HG02973 (cell line): ENCODE measurements around the gene PTGES2.

ENCODE experiments used
- ATAC-seq: cut with Tn5 transposase; IDR thresholded peaks from one replicate; pipeline ENCODE4 v1.9.1; 2021; ENCODE audit warnings: moderate library complexity; ENCODE audit not compliant: unreplicated experiment

PTGES2 gene

DNA sequence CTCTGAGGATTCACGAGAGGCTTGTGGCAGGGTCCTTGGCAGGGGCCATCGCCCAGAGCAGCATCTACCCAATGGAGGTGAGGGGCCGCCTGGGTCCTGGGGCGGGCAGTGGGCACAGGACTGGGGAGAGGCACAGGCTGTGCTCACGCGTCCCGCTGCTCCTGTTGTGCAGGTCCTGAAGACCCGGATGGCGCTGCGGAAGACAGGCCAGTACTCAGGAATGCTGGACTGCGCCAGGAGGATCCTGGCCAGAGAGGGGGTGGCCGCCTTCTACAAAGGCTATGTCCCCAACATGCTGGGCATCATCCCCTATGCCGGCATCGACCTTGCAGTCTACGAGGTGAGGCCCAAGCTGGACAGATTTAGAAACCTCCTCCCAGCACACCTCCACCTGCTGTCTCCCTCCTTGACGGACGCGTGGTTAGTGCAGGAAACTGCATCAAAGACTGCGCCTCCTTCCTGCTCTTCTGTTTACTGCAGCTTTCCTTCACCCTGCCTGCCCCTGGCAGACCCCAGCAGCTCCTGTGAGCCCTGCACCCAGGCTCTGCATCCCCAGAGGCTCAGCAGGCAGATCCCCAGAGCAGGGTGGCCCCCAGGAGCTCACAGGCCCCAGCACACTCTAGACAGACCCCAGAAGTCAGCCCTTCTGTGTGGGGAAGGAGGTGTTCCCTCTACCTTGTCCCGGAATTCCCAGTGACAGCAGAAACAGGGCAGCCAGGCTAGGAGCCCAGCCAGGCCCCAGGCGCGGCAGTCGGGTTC, 21.2 kb downstream of the PTGES2 start:
- ATAC-seq: no peak

DNA sequence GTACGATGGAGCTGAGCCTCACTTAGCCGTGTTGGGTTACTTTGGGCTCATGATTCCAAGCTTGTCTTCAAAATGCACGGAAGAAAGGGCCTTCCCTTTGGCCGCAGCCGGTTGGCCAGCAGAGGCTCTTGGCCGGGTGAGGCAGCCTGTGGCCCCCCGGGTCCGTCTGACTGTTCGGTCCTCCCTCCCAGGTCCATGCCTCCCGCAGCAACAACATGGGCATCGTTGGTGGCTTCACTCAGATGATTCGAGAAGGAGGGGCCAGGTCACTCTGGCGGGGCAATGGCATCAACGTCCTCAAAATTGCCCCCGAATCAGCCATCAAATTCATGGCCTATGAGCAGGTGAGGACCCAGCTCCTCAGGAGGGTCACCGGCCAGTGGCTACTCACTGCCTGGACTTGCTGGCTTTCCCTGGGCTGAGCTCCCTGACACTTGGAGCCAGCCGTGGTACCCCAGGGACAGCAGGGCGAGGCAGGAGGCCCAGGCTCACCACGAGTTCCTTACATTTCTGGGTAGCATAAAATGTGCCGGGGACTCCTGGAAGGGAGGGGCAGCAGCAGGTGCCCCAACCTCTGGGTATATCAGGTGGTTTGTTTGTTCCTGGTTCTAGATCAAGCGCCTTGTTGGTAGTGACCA, 21.9 kb downstream of the PTGES2 start:
- no peak for ATAC-seq

- ATAC-seq: no peak
Measured at GRCh38 chr9:128104171-128104618, 23.3 kb downstream of the PTGES2 start.

DNA sequence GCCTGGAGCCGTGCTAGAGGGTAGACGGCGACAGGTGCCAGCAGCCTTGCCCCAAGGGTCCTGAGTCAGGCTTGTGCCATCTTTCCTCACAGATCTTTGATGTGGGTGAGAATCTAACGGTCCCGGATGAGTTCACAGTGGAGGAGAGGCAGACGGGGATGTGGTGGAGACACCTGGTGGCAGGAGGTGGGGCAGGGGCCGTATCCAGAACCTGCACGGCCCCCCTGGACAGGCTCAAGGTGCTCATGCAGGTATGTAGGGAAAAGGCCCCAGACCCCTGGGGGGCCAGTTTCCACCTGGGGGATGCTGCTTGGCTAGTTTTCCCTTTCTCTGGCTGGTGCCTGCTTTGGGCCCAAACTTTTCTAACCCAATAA, 24.0 kb downstream of the PTGES2 start:
- no peak for ATAC-seq

GRCh38 chr9:128102861-128103588, 24.5 kb downstream of the PTGES2 start:
- no peak for ATAC-seq

DNA sequence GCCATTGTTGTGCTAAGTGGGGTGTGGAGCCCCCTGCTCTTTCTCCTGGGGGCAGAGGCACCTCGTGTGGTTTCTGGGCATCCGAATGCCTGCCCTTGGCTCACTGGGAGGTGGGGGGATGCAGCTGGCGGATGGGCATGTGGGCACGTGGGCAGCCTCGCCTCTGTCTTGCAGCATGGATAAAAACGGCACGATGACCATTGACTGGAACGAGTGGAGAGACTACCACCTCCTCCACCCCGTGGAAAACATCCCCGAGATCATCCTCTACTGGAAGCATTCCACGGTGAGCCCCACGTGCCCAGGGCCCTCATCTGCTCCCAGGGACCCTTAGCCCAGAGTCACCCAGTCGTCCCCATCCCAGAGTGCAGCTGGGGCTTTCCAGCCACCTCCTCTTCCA, 25.3 kb downstream of the PTGES2 start:
- no peak for ATAC-seq

- no peak for ATAC-seq
Measured at GRCh38 chr9:128101690-128102089, 25.8 kb downstream of the PTGES2 start.

- ATAC-seq: no peak
Measured at GRCh38 chr9:128101231-128101661, 26.3 kb downstream of the PTGES2 start.

DNA sequence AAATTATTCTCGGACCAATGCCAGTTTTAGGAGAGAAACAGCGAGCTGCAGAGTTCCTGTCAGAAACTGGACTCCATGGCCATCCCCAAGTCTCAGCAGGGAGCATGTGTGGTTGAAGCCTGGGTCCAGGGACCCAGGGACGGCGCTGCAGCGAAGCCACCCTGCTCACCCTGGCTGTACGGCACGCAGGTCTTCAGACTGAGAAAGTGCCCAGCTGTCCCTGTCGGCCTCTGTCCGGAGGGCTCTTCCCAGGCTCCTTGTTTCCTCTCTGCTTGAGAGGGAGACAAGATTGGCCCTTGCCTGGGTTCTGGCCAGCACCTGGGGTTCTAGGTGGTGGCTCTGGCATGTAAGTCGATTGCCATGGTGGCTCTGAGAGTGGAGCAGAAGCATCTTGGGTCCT, 26.9 kb downstream of the PTGES2 start:
- no peak for ATAC-seq

DNA sequence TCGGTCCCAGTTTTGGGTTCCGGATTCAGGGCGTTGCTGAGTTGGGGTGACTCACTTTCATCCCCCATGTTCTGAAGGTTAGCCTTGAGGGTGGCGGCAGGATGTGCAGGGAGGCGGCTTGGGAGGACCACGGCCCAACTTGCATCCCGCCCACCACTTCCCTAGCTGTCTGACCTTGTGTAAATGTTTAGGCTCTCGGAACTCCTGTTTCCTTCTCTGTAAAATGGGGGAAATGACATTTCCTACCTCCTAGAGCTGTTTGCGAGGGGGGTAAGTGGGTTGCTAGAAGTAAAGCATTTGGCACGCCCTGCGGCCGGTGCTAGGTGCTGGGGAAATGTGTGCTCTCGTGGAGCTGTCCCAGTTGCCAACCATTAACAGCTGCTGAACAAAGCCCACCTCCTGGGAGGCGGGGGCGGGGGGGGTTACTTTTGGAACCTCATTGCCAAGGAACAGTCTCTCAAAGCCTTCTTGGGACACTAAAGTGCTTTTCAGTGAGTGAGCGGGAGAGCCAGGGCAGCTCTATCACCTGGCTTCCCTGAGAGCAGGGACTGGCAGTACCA, 27.5 kb downstream of the PTGES2 start:
- no peak for ATAC-seq

DNA sequence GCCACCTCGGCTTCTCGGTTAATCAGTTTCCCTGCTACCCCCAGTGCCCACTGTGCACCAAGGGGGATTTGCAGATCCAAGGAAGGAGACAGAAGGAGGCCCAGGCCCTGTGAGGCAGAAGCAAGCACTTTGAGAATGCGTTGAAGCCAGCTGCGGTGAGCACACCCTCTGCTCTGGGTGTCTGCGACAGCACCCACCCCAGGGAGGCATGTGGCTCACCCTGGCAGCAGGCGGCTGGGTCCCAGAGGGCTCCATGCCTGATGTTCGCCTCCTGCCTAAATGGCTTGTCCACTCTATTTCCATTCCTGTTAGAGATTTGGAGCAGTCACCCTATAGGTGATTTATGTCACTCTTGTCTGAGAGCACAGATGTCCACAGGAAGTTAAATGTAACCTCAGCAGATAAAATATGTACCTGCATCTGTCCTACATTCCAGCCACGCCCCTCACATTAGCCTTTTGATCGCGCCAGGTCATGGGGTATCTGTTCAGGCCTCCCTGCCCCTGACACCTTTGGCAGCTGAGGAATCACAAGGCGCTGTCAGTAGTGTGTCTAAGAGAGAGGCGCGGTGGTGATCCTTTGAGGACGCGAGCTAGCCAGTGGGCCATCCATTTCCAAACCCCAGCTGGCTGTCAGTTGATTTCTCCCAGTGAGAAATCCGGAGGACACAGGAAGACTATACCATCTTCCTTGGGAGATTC, 28.1 kb downstream of the PTGES2 start:
- no peak for ATAC-seq

- ATAC-seq: no peak
Measured at GRCh38 chr9:128098297-128099230, 29.0 kb downstream of the PTGES2 start.

GRCh38 chr9:128097543-128098296, 29.8 kb downstream of the PTGES2 start:
- ATAC-seq: no peak

- ATAC-seq: no peak
Measured at GRCh38 chr9:128096616-128097536, 30.7 kb downstream of the PTGES2 start.

DNA sequence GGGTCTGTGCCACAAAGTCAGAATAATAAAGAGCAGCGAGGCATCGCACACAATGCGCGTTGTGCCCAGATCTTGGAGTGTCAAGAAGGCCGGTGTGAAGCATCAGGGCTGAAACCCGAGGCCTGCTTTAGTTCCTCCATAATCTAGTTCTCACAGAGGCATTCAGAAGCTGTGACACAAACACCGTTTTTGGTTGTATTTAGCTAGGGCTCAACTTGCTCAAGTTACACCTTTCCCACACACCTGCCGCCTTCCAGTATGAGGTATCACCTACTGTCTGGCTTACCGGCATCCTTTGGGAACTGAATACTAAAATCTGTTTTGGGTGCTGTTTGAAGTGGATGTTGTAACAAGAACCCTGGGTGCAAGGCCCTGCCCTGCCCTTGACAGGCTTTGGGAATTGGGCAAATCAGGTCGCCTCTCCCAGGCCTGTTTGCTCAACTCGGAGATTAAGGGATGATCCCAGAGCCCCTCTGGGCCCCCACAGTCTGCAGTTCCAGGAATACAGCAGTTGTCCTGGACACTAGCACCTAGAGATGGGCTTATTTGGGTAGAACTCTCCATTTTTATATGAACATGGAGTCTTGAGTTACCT, 32.5 kb downstream of the PTGES2 start:
- ATAC-seq: no peak

DNA sequence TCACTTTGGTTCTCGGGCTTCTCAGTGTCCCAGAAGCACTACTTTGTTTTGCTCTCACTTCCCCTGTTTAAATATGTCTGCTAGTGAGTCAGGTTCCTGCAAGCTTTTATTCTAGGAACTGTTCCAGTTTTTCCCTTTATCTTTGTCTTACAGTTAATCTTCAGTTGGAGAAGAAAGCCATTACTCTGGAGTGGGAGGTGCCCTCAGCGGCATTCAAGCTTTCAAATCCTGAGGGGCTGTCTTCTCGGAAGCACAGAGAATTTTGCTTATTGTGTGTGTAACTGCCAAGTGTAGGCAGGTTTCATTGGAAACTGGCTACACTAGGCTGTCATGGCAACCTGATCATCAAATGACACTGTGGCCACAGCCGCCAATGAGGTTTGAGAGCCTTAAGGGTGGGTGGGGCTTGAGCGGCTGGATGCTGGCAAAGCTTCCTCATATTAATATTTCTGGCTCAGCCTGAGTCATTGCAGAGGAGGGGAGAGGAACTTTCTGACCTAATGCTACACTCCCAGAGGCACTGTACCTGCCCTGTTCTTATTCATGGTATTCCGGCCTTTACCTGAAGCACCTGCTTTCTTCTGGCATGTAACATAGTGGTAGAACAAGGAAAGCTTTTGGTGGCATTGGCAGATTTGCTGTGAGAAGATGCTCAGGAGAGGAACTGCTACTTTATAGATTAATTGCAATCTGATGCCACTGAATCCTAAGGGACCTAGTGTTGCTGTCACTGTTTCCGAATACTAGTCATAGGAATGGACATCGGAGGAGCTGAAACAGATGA, 33.2 kb downstream of the PTGES2 start:
- peak; percentile 85 for ATAC-seq

GRCh38 chr9:128093011-128093410, 34.5 kb downstream of the PTGES2 start:
- ATAC-seq: no peak
